Epidermal melanocyte (primary cell): Measurements from ENCODE around the gene KLK3.
"Not testable (repeated sequence)": the region's sequence is repeated elsewhere in the genome, so short reads cannot be mapped to it uniquely, and the experiment has no call there.

Source experiments
- DNase-seq: peaks from one replicate; pipeline ENCODE4 v3.0.0; 2011; ENCODE audit warnings: low spot score; ENCODE audit not compliant: insufficient read length

KLK3 gene

GRCh38 chr19:50854636-50855410 is at the start of gene KLK3:
KLK3 (plus strand) TSS chr19:50854915; CDS start chr19:50854956, 41 bp downstream.
- no peak for DNase-seq

GRCh38 chr19:50808856-50809255 is 45.9 kb upstream of the KLK3 start:
- no peak for DNase-seq

GRCh38 chr19:50811622-50812238 is 43.0 kb upstream of the KLK3 start:
- not testable (repeated sequence) for DNase-seq

- no peak for DNase-seq
Observed at GRCh38 chr19:50812474-50812873, 42.2 kb upstream of the KLK3 start.

- no peak for DNase-seq
Observed at GRCh38 chr19:50814883-50815282, 39.8 kb upstream of the KLK3 start.

- DNase-seq: no peak
Observed at GRCh38 chr19:50815439-50815838, 39.3 kb upstream of the KLK3 start.

- no peak for DNase-seq
Observed at GRCh38 chr19:50817941-50818858, 36.5 kb upstream of the KLK3 start.

GRCh38 chr19:50818859-50819472 is 35.7 kb upstream of the KLK3 start:
- DNase-seq: no peak

GRCh38 chr19:50819636-50820035 is 35.1 kb upstream of the KLK3 start:
- DNase-seq: no peak

GRCh38 chr19:50820086-50820485 is 34.6 kb upstream of the KLK3 start:
- DNase-seq: peak; percentile 14

GRCh38 chr19:50820549-50821247 is 34.0 kb upstream of the KLK3 start:
- peak; percentile 5 for DNase-seq

GRCh38 chr19:50821248-50821612 is 33.5 kb upstream of the KLK3 start:
- peak; percentile 9 for DNase-seq

- peak; percentile 5 for DNase-seq
Observed at GRCh38 chr19:50821622-50822021, 33.1 kb upstream of the KLK3 start.

GRCh38 chr19:50822661-50823208 is 32.0 kb upstream of the KLK3 start:
- no peak for DNase-seq

- peak; percentile 5 for DNase-seq
Observed at GRCh38 chr19:50823389-50824042, 31.2 kb upstream of the KLK3 start, which contains the start of gene KLK1. KLK1 (minus strand) TSS chr19:50823787; CDS start chr19:50823748, 39 bp downstream.

GRCh38 chr19:50826492-50827240 is 28.0 kb upstream of the KLK3 start:
- DNase-seq: no peak

- DNase-seq: no peak
Observed at GRCh38 chr19:50827476-50827875, 27.2 kb upstream of the KLK3 start.

- DNase-seq: no peak
Observed at GRCh38 chr19:50829801-50830200, 24.9 kb upstream of the KLK3 start.
